Activated naive CD8-positive, alpha-beta T cell treated with anti-CD3 and anti-CD28 coated beads, Interleukin-2, amount 10 ng/mL, durations not matched to agents 7 days and 5 days (primary cell): ENCODE data around the gene GTF2H4. TPM values are rescaled to one million over a fixed set of nuclear protein-coding genes. Genes with fewer than 3 reads are reported as not detected.
"Not testable (repeated sequence)": the region's sequence is repeated elsewhere in the genome, so short reads cannot be mapped to it uniquely, and the experiment has no call there.

ENCODE experiments used
- ATAC-seq: fragments of 150-1000 bp; cut with Tn5 transposase; one replicate; pipeline ENCODE4 v1.10.0; 2021; ENCODE audit warnings: low read depth, moderate library complexity
- POLR2A ChIA-PET: fragments of 350-600 bp; sonication (Branson Sonifier 250); formaldehyde crosslinking; loops from one replicate; lab custom pipeline; 2021; ENCODE audit warnings: antibody characterized with exemption; lab: Charles Lee
- DNase-seq: peaks from one replicate; pipeline ENCODE4 v3.0.0; 2021
- H3K27ac Mint-ChIP-seq: one replicate; pipeline ENCODE4 v1.8.0; 2022; ENCODE audit warnings: mild to moderate bottlenecking, mixed read lengths
- H3K27me3 Mint-ChIP-seq: one replicate; pipeline ENCODE4 v1.8.0; 2022; ENCODE audit warnings: mild to moderate bottlenecking, moderate library complexity, mixed read lengths
- H3K36me3 Mint-ChIP-seq: one replicate; pipeline ENCODE4 v1.8.0; 2021; ENCODE audit warnings: mild to moderate bottlenecking, mixed read lengths
- H3K4me1 Mint-ChIP-seq: one replicate; pipeline ENCODE4 v1.8.0; 2021; ENCODE audit warnings: mixed read lengths
- H3K4me3 Mint-ChIP-seq: one replicate; pipeline ENCODE4 v1.8.0; 2022; ENCODE audit warnings: mild to moderate bottlenecking, moderate library complexity, mixed read lengths
- H3K9me3 Mint-ChIP-seq: one replicate; pipeline ENCODE4 v1.8.0; 2021; ENCODE audit warnings: mixed read lengths
- total RNA-seq, 2 experiments: library from RNA; stranded (reverse); gene quantifications; one replicate each; pipeline ENCODE4 v1.2.3, GENCODE V29; 2021

Gene GTF2H4
- 10 to 100 TPM; 26.7 to 36.2 TPM for total RNA-seq

DNA sequence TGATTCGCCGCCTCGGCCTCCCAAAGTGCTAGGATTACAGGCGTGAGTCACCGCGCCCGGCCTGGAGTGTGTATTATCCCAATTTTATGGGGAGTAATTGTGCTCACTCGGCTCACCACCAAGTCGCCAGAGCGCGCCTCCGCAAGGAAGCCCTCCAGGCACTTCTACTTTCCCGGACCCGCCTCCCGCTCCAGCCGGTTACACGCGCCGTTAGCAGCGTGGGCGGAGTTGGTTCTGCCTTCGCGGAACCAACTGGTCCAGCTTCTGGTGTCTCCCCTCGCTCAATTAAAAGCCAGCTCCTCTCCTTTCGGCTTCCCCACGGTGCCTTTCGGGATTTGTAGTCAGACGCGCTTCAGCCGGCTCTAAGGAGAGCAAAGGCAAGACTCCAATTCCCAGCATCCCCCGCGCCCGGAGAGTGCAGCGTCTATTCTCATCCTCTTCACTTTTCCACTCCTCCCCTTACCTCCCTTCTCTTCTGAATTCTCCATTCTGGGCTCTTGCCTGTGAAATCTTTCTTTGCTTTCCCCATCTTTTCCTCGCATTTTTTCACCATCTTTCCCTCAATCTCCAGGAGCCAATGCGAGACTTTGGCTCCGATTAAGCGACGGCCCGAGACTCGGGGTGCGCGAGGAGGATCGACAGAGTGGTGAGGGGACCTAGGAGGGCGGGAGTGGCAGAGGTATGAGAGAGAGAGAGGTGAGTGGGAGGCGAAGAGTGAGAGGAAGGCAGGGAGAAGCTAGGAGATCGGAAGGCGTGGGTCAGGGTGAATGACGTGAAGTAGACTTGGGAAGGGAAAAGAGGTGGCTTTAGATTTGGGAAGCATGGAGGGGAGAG is at the start of gene GTF2H4:
Gene GTF2H4 (plus strand): TSS at position 450 of the 834 bp plus-strand sequence.
- peaks cover 21% of the 10 kb centered on the region for H3K4me1 Mint-ChIP-seq
- no peaks in the 10 kb centered on the region for H3K9me3 Mint-ChIP-seq
- peak; percentile 97 for ATAC-seq
- H3K36me3 Mint-ChIP-seq, result peaks cover 12% of the 10 kb centered on the region
- peak; percentile 86 for DNase-seq
- POLR2A ChIA-PET, result interaction anchor here (0.6 to 2.3 kb wide), 6 partner anchors 78 to 694 kb away, joined by 3 to 7 read pairs (median 4); partner anchors contain the start of genes IER3 and MDC1
- H3K27ac Mint-ChIP-seq, result peak within 1 kb of the TSS; percentile 73
- H3K27me3 Mint-ChIP-seq, result no peaks in the 10 kb centered on the region
- peak within 1 kb of the TSS; percentile 98 for H3K4me3 Mint-ChIP-seq

DNA sequence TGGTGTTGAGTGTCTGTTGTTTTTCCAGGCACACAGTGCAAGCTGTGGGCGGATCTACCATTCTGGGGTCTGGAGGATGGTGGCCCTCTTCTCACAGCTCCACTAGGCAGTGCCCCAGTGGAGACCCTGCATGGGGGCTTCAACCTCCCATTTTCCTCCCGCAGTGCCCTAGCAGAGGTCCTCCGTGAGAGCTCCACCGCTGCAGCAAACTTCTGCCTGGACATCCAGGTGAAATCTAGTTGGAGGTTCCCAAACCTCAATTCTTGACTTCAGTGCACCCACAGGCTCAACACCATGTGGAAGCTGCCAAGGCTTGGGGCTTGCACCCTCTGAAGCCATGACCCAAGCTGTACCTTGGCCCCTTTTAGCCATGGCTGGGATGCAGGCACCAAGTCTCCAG is 48.3 kb upstream of the GTF2H4 start:
- Mint-ChIP-seq H3K36me3 (peaks cover 15% of the 10 kb centered on the region), H3K9me3 (peaks cover 21% of the 10 kb centered on the region)
- DNase-seq, H3K27me3 Mint-ChIP-seq, H3K4me1 Mint-ChIP-seq, H3K4me3 Mint-ChIP-seq, ATAC-seq, H3K27ac Mint-ChIP-seq: not testable (repeated sequence)
- POLR2A ChIA-PET, result interaction anchor here (1.6 kb wide), 1 partner anchor 17 kb away, joined by 3 read pairs; no protein-coding TSS in a partner anchor

DNA sequence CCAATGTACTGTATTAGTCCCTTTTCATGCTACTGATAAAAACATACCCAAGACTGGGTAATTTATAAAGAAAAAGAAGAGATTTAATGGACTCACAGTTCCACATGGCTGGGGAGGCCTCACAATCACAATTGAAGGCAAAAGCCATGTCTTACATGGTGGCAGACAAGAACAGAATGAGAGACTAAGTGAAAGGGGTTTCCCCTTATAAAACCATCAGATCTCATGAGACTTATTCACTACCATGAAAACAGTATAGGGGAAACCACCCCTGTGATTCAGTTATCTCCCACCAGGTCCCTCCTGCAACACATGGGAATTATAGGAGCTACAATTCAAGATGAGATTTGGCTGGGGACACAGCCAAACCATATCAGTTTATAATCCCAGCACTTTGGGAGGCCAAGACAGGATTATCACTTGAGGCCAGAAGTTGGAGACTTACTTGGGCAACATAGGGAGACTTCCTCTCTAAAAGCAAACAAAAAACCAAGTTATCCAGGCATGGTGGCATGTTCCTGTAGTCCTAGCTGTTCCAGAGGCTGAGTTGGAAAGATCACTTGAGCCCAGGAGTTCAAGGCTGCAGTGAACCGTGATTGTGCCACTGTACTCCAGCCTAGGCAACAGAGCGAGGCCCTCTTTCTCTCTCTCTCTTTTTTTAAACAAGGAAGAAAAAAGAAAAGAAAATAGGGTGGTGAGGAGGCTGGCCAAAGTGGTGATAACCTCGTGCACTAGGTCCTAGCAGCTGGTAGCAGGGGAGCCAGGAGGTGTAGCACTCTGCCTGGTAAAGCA is 46.6 kb upstream of the GTF2H4 start:
- Mint-ChIP-seq H3K36me3 (peaks cover 15% of the 10 kb centered on the region), H3K27ac (no peak overlapping the region), H3K27me3 (no peaks in the 10 kb centered on the region), H3K4me1 (peaks cover 4% of the 10 kb centered on the region), H3K4me3 (no peak overlapping the region), H3K9me3 (peaks cover 21% of the 10 kb centered on the region)
- no peak for DNase-seq
- no peak for ATAC-seq
- POLR2A ChIA-PET, result no interaction called here

DNA sequence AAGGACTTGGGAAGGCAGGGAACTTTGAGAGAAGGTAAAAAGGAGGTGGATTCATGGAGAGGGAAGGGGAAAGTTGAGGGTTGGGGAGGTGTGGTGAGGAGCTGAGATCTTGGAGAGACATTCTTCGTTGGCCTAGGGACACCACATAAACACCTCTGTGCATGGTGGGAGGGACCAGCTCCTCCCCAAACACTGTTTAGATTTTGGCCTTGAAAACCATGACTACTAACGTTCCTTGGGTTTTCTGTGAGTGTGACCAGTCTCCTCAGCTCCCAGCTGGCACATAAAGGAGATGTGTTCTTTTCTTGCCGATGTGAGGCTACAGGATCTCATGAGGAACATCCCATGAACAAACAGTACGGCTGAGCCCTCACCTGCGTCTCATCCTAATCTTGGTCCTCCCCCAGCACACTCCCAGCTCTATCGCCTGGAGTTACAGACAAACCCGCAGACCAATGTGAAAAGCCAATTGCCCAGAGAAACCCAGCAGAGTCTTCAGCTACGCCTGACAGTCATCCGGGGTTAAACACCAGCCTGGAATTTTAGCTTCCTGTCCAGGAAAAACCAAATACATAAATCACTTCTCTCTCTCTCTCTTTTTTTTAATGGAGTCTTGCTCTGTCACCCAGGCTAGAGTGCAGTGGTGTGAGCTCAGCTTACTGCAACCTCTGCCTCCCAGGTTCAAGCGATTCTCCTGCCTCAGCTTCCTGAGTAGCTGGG is 45.7 kb upstream of the GTF2H4 start:
- Mint-ChIP-seq H3K27ac (no peak overlapping the region), H3K4me3 (no peak overlapping the region)
- POLR2A ChIA-PET, result no interaction called here

DNA sequence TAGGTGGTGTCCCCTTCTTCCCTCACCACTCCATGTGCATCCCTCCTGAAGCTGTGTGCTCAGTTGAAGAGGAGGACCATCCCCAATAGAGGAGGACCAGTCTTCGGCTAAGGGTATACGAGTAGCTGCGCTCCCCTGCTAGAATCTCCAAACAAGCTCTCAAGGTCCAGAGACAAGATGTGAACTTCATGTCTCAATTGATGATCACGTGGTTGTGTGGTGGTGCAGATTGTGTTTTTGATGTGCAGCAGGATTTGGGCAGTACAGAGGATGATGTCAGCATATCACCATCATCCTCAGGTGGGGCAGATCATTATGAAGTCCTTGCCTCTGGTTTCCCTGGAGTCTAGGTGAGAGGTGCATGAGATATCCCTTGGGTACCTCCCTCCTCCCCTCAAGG is 43.7 kb upstream of the GTF2H4 start:
- Mint-ChIP-seq H3K36me3 (peaks cover 18% of the 10 kb centered on the region), H3K4me3 (no peak overlapping the region), H3K27me3 (no peaks in the 10 kb centered on the region), H3K9me3 (peaks cover 23% of the 10 kb centered on the region), H3K27ac (no peak overlapping the region), H3K4me1 (peaks cover 4% of the 10 kb centered on the region)
- no peak for DNase-seq
- POLR2A ChIA-PET, result no interaction called here
- ATAC-seq, result no peak

More for the DNA sequence above, 45.7 kb upstream of the GTF2H4 start:
- Mint-ChIP-seq H3K4me1 (peaks cover 4% of the 10 kb centered on the region), H3K9me3 (peaks cover 21% of the 10 kb centered on the region), H3K36me3 (peaks cover 15% of the 10 kb centered on the region), H3K27me3 (no peaks in the 10 kb centered on the region)
- no peak for DNase-seq
- no peak for ATAC-seq

DNA sequence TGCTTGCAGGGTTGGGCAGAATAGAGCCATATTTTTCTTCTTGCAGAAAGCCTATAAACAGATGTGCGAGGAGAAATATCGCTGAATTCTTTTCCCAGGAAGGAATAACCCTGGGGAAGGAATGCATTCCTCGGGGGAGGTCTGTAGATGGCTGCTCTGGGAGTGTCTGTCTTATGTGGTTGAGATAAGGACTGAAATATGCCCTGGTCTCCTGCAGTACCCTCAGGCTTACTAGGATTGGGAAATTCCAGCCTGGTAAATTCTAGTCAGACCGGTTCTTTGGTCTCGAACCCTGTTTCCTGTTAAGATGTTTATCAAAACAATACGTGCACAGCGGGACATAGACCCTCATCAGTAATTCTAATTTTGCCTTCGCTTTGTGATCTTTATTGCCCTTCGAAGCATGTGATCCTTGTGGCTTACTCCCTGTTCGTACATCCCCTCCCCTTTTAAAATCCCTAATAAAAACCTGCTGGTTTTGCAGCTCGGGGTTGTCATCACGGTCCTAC is 38.7 kb upstream of the GTF2H4 start:
- H3K4me3 Mint-ChIP-seq, POLR2A ChIA-PET, H3K27ac Mint-ChIP-seq, ATAC-seq, DNase-seq, H3K27me3 Mint-ChIP-seq: not testable (repeated sequence)
- Mint-ChIP-seq H3K36me3 (peaks cover 34% of the 10 kb centered on the region), H3K9me3 (peaks cover 36% of the 10 kb centered on the region), H3K4me1 (peaks cover 15% of the 10 kb centered on the region)

DNA sequence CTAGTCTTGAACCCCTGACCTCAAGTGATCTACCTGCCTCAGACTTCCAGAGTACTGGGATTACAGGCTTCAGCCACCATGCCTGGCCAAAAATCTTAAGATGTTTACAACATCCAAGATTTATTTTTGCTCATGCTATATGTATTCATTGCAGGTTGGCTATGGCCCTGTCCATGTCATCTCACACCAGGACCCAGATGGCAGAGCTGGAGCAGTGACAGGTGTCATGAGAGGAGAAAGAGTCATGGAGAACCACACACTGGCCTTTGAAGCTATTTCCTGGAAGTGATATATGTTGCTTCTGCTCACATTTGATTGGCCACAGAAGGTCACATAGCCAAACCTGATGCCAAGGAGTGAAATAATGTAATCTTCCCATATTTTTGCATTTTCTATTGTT is 37.5 kb upstream of the GTF2H4 start:
- H3K27ac Mint-ChIP-seq, result peak overlapping the region; percentile 55
- H3K4me1 Mint-ChIP-seq, result peaks cover 17% of the 10 kb centered on the region
- peak overlapping the region; percentile 21 for H3K4me3 Mint-ChIP-seq
- ATAC-seq (peak; percentile 50), DNase-seq (no peak)
- no peaks in the 10 kb centered on the region for H3K27me3 Mint-ChIP-seq
- POLR2A ChIA-PET, result interaction anchor here (0.7 kb wide), 1 partner anchor 128 kb away, joined by 5 read pairs; the partner anchor contains the start of gene FLOT1
- H3K36me3 Mint-ChIP-seq, result peaks cover 36% of the 10 kb centered on the region
- H3K9me3 Mint-ChIP-seq, result peaks cover 35% of the 10 kb centered on the region

DNA sequence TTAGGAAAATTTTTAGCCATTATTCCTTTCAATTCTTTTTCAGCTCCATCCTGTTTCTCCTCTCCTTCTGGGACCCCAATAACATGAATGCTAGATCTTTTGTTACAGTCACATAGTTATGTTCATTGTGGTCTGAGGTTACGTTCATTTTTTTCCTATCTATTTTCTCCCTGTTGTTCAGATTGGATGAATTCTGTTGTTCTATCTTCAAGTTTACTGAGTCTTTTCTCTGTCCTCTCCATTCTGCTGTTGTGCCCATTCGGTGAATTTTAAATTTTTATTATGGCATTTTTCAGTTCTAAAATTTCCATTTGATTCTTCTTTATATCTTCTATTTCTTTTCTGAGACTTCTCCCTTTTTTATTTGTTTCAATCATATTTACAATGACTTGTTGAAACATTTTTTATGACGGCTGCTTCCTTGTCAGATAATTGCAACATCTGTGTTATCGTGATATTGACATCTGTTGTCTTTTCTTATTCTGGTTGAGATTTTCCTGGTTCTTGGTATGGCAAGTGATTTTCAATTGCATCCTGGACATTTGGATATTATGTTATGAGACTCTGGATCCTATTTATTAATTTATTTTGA is 36.3 kb upstream of the GTF2H4 start:
- POLR2A ChIA-PET, result interaction anchor here (0.5 kb wide), 1 partner anchor 95 kb away, joined by 5 read pairs; no protein-coding TSS in a partner anchor
- no peak for DNase-seq
- H3K4me3 Mint-ChIP-seq, result peak overlapping the region; percentile 45

DNA sequence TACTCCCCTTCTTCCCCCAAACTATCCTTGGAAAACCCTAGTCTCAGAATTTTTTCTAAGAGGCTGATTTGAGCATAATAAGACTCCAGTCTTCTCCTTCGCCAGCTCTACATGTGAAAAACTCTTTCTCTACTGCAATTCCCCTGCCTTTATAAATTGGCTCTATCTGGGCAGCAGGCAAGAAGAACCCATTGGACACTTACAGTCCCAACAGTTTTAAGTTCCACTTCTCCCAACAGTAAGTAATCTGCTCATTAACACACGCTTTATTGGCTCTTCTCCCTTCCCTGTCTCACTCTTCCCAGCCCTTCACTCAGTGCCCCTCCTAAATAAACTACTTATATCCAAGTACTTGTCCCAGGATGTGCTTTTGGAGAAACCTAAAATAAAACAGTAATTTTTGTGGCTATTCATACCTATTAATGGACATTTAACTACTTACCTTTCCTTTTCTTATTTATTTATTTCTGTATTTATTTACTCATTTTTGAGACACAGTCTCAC is 34.8 kb upstream of the GTF2H4 start:
- Mint-ChIP-seq H3K9me3 (peaks cover 32% of the 10 kb centered on the region), H3K27ac (no peak overlapping the region), H3K27me3 (no peaks in the 10 kb centered on the region), H3K4me3 (no peak overlapping the region), H3K36me3 (peaks cover 36% of the 10 kb centered on the region), H3K4me1 (peaks cover 32% of the 10 kb centered on the region)
- ATAC-seq (no peak), DNase-seq (no peak)
- POLR2A ChIA-PET, result no interaction called here

More for the DNA sequence above, 36.3 kb upstream of the GTF2H4 start:
- peak overlapping the region; percentile 24 for H3K27ac Mint-ChIP-seq
- peaks cover 36% of the 10 kb centered on the region for H3K36me3 Mint-ChIP-seq
- H3K27me3 Mint-ChIP-seq, result no peaks in the 10 kb centered on the region
- ATAC-seq, result no peak
- H3K9me3 Mint-ChIP-seq, result peaks cover 35% of the 10 kb centered on the region
- H3K4me1 Mint-ChIP-seq, result peaks cover 21% of the 10 kb centered on the region

DNA sequence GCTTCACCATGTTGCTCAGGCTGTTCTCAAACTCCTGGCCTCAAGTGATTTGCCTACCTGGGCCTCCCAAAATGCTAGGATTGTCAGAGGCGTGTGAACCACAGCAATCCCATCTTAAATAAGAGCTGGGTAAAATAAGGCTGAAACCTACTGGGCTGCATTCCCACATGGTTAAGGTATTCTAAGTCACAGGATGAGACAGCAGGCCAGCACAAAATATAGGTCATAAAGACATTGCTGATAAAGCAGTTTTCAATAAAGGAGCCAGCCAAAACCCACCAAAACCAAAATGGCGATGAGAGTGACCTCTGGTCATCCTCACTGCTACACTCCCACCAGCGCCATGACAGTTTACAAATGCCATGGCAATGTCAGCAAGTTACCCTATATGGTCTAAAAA is 34.2 kb upstream of the GTF2H4 start:
- Mint-ChIP-seq H3K9me3 (peaks cover 31% of the 10 kb centered on the region), H3K4me1 (peaks cover 37% of the 10 kb centered on the region), H3K36me3 (peaks cover 34% of the 10 kb centered on the region)
- DNase-seq, POLR2A ChIA-PET, H3K4me3 Mint-ChIP-seq, ATAC-seq, H3K27me3 Mint-ChIP-seq, H3K27ac Mint-ChIP-seq: not testable (repeated sequence)

DNA sequence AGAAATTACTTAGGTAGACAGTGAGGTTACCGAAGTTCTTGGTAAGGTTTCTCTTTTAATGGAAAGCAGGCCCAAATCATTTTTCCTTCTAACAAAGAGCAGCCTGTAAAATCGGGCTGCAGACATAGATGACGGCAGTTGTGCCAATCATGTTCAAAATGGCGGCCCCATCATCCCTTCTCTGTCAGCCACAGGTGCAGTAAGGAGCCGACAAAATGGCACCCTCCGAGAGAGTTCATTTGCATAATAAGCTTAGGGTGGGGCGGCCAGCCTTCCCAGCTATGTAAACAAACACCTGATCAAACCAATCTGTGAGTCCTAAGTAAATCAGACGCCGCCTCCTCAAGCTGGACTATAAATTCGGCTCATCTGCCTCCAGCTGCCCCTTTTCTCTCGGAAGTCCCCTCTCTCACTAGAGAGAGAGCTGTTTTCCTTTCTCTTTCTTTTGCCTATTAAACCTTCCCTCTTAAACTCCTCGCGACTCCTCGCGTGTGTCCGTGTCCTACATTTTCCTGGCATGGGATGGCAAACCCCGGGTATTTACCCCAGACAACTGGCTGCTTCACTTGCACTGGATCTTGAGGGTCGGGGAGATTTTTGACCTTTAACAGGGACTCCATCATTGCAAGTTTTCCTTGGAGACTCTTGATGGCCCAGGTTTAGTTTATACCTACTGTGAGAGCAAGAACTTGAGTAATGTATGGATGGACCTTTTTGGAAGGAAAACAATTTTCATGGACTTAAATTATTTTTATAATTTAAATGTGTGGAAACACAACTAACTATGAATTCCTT is 32.6 kb upstream of the GTF2H4 start:
- Mint-ChIP-seq H3K27ac (no peak overlapping the region), H3K4me1 (peaks cover 37% of the 10 kb centered on the region), H3K9me3 (peaks cover 20% of the 10 kb centered on the region), H3K36me3 (peaks cover 22% of the 10 kb centered on the region), H3K4me3 (no peak overlapping the region), H3K27me3 (no peaks in the 10 kb centered on the region)
- ATAC-seq (no peak), DNase-seq (no peak)
- POLR2A ChIA-PET, result interaction anchor here (2.5 kb wide), 1 partner anchor 45 kb away, joined by 20 read pairs; no protein-coding TSS in a partner anchor
